Lower leg skin (tissue), 4 donors: ENCODE data around the gene SH3TC2. TPM values are rescaled to one million over a fixed set of nuclear protein-coding genes. Genes with fewer than 3 reads are reported as not detected.
A peak's percentile ranks its signal among the peaks of the same experiment; 100 is the strongest.

Experiments used
- DNase-seq, 2 donors: peaks; one replicate each; pipeline ENCODE4 v3.0.0-alpha.2; 2019; ENCODE audit warnings: low spot score in 2 of 2
- H3K4me3 ChIP-seq: fragments of 200-600 bp; sonication (generic); 2 replicates; pipeline ENCODE4 v1.5.1; 2017; ENCODE audit warnings: mild to moderate bottlenecking, low read depth; ENCODE audit not compliant: poor library complexity, severe bottlenecking
- CTCF ChIP-seq, 3 donors: fragments of 450-650 bp; IDR thresholded peaks; one replicate each; pipeline ENCODE4 v1.5.1; 2016; ENCODE audit warnings: antibody characterized with exemption in 3 of 3, mild to moderate bottlenecking in 3 of 3, moderate library complexity in 2 of 3
- POLR2A ChIP-seq, 2 donors: fragments of 450-650 bp; IDR thresholded peaks; one replicate each; pipeline ENCODE4 v1.6.1; 2016 to 2017; ENCODE audit warnings: antibody characterized with exemption in 2 of 2, mild to moderate bottlenecking in 1 of 2, moderate library complexity in 1 of 2
- WGBS, 2 donors: methylation state at CpG; one replicate each; pipeline ENCODE4 v1.1.5; 2018; 5-methylcytosine and 5-hydroxymethylcytosine counted together
- intact Hi-C: fragments of 100-400 bp; cut with DNase I; formaldehyde crosslinking; loops from one replicate; pipeline ENCODE4 v1.15.0; 2023; ENCODE audit warnings: low total_unique reads
- total RNA-seq, 4 donors: library from RNA; depleted of rRNA; stranded (reverse); fragments of >200 nt; gene quantifications; one replicate each; pipeline ENCODE4 v1.1.0, GENCODE V29; 2016

Gene SH3TC2
- total RNA-seq, 4 donors from 2014 or later: 0.80 to 3.7 (median 2.0) TPM

DNA sequence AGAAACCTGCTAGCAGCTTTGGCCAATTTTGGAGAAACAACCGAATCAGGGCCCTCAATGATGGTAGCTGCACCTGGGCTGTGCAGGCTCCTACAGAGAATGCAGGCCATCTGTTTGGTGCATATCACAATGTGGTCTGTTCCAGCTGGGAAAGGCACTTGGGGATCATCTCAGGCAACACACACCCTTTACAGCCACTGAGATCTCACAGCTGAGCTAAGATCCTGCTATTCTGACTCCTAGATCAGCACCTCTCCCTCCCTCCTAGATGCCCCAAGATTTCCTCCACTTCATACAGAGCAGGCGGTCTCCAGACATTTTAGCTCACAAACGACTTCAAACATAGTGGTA is 100.7 kb downstream of the SH3TC2 start:
- 72 to 86% methylated on average over 3 of the region's 3 CpGs for WGBS, 2 donors
- DNase-seq: no peak
- no peak overlapping the region for H3K4me3 ChIP-seq
- no peak for TF ChIP-seq CTCF (IDR thresholded peaks at IDR 0.05)
- no peak for TF ChIP-seq POLR2A (IDR thresholded peaks at IDR 0.05)
- intact Hi-C loops: no loop called here

GRCh38 chr5:148961261-148962199 is 101.3 kb downstream of the SH3TC2 start:
- 85 to 87% methylated on average over 8 of the region's 8 CpGs for WGBS, 2 donors
- intact Hi-C loops: no loop called here
- peak in 1 of 2 donors; percentile 62 for DNase-seq
- H3K4me3 ChIP-seq: no peak overlapping the region
- TF ChIP-seq POLR2A (IDR thresholded peaks at IDR 0.05): no peak
- no peak for TF ChIP-seq CTCF (IDR thresholded peaks at IDR 0.05)

DNA sequence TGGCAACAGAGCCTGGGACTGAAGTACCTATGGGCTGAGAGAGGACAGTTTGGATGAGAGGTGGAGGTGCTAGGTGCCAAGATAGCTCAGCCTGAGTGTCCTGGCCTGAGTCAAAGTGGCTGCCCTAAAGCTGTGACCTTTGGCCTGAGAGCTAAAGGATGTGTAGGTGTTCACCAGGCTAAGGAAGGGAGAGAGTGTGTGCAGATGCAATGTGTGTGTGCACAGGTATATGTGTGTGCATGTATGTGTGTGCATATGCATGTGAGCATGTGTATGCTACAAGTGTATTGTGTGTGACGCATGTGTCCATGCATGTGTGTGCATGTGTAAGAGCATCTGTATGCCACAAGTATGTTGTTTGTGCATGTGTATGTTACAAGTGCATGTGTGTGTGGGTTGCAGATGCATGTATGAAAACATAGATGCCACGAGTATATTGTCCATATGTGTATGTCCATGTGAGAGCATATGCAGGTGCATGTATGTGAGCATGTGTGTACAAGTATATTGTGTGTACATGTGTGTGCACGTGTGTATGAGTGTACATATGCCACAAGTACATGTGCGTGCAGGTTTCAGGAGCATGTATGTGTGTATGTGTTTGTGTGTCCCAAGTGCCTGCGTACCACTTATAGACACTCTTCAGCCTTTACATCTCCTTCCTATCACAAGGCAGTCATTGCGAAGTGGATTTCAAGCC is 102.6 kb downstream of the SH3TC2 start:
- 95 to 96% methylated on average over 6 of the region's 6 CpGs for WGBS, 2 donors
- H3K4me3 ChIP-seq: no peak overlapping the region
- intact Hi-C loops: no loop called here
- TF ChIP-seq POLR2A (IDR thresholded peaks at IDR 0.05): no peak
- no peak for TF ChIP-seq CTCF (IDR thresholded peaks at IDR 0.05)
- DNase-seq: peak in 1 of 2 donors; percentile 56

DNA sequence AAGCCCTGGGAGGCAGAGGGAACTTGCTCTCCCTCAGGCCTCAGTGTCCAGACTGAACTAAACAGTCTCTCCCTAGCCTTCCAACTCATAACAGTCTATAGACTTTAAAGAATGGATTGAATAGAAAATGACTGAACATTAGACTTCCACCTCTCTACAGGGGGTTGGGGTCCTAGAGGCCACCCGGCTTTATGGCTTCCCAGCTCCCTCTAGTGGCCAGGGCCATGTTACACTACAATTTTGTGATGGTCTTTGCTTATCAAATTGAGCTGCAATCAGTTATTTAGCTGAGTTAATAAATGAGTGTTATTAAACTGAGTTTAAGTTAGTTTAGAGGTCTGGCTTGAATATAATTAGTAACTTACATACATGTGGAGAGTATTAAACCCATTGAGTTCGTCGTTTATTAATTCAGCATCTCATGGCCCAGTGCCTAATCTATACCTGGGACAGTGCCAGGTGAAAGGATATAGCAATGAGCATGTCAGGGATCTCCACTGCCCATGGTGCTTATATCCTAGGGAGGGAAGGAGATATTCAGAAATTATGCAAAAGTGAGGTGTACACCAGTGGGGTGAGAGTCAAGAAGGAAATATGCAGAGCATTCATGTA is 105.2 kb downstream of the SH3TC2 start:
- intact Hi-C loops: no loop called here
- TF ChIP-seq POLR2A (IDR thresholded peaks at IDR 0.05) (no peak), CTCF (IDR thresholded peaks at IDR 0.05) (no peak)
- DNase-seq: no peak
- H3K4me3 ChIP-seq: no peak overlapping the region
- 24 to 30% methylated on average over 3 of the region's 3 CpGs for WGBS, 2 donors

DNA sequence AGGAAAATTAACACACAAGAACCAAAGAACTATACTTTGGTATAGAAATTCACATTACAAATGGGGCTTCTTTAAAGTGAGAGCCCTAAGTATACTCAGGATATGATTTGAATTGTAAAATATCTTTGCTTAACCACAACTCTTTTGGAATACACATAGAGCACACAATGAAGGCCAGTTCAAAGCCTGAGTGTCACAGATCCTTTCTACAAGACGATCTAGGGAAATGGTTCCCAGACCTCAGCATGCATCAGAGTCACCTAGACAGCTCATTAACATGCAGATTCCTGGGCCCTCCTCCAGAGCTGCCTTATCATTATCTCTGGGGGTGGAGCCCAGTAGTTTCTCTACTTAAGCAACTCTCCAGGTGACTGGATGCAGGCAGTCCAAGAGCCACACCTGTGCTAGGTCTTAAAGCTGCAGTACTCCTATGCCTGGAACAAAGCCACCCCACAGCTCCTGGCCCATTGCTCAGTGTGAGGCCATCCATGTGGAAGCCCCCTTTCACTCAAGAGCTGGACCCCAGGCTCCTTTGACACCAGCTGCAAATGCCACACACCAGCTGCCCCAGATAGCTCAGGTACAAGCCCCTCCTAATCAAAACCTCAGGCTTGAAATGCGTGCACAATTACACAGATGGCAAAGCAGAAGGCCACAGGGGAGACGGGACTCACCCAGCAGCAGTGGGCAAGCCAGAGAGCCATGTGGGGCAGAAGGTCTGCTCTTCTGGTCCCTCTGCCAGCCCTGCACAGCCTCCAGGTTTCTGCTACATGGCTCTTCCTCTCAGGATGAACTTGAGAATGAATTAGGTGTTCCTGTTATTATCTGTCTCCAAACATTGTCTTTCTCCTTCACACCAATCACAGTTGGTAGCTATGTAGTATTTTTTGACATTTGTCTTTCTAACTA is 106.1 kb downstream of the SH3TC2 start:
- DNase-seq: peak in 1 of 2 donors; percentile 51
- intact Hi-C loops: no loop called here
- no peak overlapping the region for H3K4me3 ChIP-seq
- WGBS, 2 donors: 54 to 61% methylated on average over 3 of the region's 3 CpGs
- TF ChIP-seq POLR2A (IDR thresholded peaks at IDR 0.05): no peak
- no peak for TF ChIP-seq CTCF (IDR thresholded peaks at IDR 0.05)
